Ishikawa (cell line): ENCODE data around the gene ZBTB8A.

Experiments
- CEBPB ChIP-seq: IDR thresholded peaks from 2 replicates; pipeline ENCODE4 v1.6.1; 2012
- CREB1 ChIP-seq: IDR thresholded peaks from 2 replicates; pipeline ENCODE4 v1.6.1; 2012; ENCODE audit warnings: low read depth
- EGR1 ChIP-seq: IDR thresholded peaks from 2 replicates; pipeline ENCODE4 v1.6.1; 2012
- EP300 ChIP-seq: IDR thresholded peaks from 2 replicates; pipeline ENCODE4 v1.6.1; 2012; ENCODE audit warnings: borderline replicate concordance
- FOXM1 ChIP-seq: IDR thresholded peaks from 2 replicates; pipeline ENCODE4 v1.6.1; 2012; ENCODE audit warnings: low read depth, borderline replicate concordance
- RAD21 ChIP-seq: IDR thresholded peaks from 2 replicates; pipeline ENCODE4 v1.6.1; 2012; ENCODE audit warnings: low read depth
- TAF1 ChIP-seq: IDR thresholded peaks from 2 replicates; pipeline ENCODE4 v1.6.1; 2012; ENCODE audit warnings: low read depth, mild to moderate bottlenecking
- TCF12 ChIP-seq: IDR thresholded peaks from 2 replicates; pipeline ENCODE4 v1.6.1; 2012; ENCODE audit warnings: low read depth
- TEAD4 ChIP-seq: IDR thresholded peaks from 2 replicates; pipeline ENCODE4 v1.6.1; 2012
- YY1 ChIP-seq: IDR thresholded peaks from 2 replicates; pipeline ENCODE4 v1.6.1; 2012; ENCODE audit warnings: low read depth
- ZBTB7A ChIP-seq: IDR thresholded peaks from 2 replicates; pipeline ENCODE4 v1.6.1; 2012; ENCODE audit warnings: low read depth
- TF ChIP-seq, protein P1 (sequence below): IDR thresholded peaks from 2 replicates; pipeline ENCODE4 v1.6.1; 2012
- TF ChIP-seq, protein P2 (sequence below): IDR thresholded peaks from 2 replicates; pipeline ENCODE4 v1.6.1; 2012; ENCODE audit warnings: low read depth, mild to moderate bottlenecking
- TF ChIP-seq, protein P3 (sequence below): IDR thresholded peaks from 2 replicates; pipeline ENCODE4 v1.6.1; 2012

DNA sequence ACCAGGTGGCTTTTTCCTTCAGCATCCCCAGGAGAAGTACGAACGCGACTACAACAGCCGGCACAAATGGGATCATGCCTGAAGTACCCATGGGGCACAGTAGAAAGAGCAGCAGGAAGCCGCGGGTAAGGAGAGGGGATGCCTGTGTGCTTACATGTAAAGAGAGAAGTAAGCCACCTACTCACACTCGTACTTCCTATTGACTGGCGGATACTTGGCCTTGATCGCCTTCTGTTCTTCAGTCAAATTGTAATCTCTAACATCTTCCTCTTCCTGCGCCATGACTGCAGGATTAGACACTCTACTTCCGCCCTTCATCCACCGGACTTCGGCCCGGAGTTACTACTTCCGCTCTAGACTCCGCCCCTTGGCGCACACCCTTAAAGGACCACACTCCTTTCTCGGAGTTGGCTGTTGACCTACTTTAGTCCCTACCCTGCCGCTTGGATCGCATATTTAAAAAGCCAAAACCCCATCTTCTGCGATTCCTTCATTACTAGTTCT, 111.1 kb downstream of the ZBTB8A start, which contains the start of gene ZBTB8OS:
- TF ChIP-seq RAD21 (no peak), FOXM1 (no peak), EP300 (no peak), TCF12 (no peak), EGR1 (no peak), TAF1 (peak; percentile 76), TEAD4 (no peak), YY1 (peak; percentile 88), ZBTB7A (no peak), CREB1 (0 out of 2 replicates have a peak, but pooled peaks have one; percentile 10), CEBPB (no peak)
- TF ChIP-seq, protein P1, sequence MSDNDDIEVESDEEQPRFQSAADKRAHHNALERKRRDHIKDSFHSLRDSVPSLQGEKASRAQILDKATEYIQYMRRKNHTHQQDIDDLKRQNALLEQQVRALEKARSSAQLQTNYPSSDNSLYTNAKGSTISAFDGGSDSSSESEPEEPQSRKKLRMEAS: no peak
- TF ChIP-seq, protein P2, sequence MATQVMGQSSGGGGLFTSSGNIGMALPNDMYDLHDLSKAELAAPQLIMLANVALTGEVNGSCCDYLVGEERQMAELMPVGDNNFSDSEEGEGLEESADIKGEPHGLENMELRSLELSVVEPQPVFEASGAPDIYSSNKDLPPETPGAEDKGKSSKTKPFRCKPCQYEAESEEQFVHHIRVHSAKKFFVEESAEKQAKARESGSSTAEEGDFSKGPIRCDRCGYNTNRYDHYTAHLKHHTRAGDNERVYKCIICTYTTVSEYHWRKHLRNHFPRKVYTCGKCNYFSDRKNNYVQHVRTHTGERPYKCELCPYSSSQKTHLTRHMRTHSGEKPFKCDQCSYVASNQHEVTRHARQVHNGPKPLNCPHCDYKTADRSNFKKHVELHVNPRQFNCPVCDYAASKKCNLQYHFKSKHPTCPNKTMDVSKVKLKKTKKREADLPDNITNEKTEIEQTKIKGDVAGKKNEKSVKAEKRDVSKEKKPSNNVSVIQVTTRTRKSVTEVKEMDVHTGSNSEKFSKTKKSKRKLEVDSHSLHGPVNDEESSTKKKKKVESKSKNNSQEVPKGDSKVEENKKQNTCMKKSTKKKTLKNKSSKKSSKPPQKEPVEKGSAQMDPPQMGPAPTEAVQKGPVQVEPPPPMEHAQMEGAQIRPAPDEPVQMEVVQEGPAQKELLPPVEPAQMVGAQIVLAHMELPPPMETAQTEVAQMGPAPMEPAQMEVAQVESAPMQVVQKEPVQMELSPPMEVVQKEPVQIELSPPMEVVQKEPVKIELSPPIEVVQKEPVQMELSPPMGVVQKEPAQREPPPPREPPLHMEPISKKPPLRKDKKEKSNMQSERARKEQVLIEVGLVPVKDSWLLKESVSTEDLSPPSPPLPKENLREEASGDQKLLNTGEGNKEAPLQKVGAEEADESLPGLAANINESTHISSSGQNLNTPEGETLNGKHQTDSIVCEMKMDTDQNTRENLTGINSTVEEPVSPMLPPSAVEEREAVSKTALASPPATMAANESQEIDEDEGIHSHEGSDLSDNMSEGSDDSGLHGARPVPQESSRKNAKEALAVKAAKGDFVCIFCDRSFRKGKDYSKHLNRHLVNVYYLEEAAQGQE: no peak
- TF ChIP-seq, protein P3, sequence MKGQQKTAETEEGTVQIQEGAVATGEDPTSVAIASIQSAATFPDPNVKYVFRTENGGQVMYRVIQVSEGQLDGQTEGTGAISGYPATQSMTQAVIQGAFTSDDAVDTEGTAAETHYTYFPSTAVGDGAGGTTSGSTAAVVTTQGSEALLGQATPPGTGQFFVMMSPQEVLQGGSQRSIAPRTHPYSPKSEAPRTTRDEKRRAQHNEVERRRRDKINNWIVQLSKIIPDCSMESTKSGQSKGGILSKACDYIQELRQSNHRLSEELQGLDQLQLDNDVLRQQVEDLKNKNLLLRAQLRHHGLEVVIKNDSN: no peak
